Adrenal gland (tissue), 5 donors: Measurements from ENCODE around the gene LPP.

Experiments used
- POLR2A ChIP-seq, 2 donors: fragments of 450-650 bp; IDR thresholded peaks; one replicate each; pipeline ENCODE4 v1.6.1; 2017; ENCODE audit warnings: antibody characterized with exemption in 2 of 2, mild to moderate bottlenecking in 2 of 2, moderate library complexity in 1 of 2
- TF ChIP-seq, protein P1 (sequence below), 6 experiments: fragments of 450-650 bp in 4 of 6; fragments of 200-600 bp in 2 of 6; sonication (generic) in 1 of 6; IDR thresholded peaks; 1 replicate in 5 of 6; 2 replicates in 1 of 6; pipeline versions ENCODE4 v1.5.1 to v1.8.0; 2016 to 2021; ENCODE audit warnings: antibody characterized with exemption in 6 of 6, mild to moderate bottlenecking in 2 of 6, moderate library complexity in 1 of 6
- donor health status: DM: no; HTN: no; CAD: no.

DNA sequence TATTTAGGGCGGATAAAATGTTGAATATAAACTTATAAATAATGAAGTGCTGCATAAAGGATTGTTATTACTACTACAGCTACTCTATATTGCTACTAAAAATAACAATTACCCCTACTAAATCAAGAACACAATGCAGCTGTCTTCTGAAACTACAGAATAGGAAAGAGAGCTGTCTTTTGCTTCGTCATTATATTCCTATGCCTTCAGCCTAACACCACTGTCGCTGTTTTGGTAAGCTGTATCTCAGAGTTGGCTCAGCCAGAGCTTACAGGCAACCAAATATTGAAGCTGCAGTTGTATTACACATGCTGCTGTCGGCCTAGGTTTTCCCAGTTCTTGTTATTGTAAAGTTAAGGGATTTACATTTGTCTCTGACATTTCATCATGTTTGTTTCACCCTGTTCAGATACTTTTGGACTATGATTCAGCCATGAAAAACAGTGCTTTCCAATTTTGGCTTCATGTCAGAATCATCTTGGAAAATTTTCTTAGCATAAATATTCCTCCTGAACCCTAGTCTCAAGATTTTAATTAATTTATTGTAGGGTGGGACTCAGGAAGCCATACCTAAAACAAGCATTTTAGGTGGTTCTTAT, 31.3 kb upstream of the LPP start:
- TF ChIP-seq, protein P1, sequence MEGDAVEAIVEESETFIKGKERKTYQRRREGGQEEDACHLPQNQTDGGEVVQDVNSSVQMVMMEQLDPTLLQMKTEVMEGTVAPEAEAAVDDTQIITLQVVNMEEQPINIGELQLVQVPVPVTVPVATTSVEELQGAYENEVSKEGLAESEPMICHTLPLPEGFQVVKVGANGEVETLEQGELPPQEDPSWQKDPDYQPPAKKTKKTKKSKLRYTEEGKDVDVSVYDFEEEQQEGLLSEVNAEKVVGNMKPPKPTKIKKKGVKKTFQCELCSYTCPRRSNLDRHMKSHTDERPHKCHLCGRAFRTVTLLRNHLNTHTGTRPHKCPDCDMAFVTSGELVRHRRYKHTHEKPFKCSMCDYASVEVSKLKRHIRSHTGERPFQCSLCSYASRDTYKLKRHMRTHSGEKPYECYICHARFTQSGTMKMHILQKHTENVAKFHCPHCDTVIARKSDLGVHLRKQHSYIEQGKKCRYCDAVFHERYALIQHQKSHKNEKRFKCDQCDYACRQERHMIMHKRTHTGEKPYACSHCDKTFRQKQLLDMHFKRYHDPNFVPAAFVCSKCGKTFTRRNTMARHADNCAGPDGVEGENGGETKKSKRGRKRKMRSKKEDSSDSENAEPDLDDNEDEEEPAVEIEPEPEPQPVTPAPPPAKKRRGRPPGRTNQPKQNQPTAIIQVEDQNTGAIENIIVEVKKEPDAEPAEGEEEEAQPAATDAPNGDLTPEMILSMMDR (IDR thresholded peaks at IDR 0.05), result no peak
- TF ChIP-seq POLR2A (IDR thresholded peaks at IDR 0.05), result no peak
